HEK293 (cell line): Measurements from ENCODE around the gene GCH1.
"Not testable (repeated sequence)": the region's sequence is repeated elsewhere in the genome, so short reads cannot be mapped to it uniquely, and the experiment has no call there.

ENCODE experiments used
- CTCF ChIA-PET: fragments of 350-600 bp; formaldehyde crosslinking; extraction: SDS; loops from one replicate; lab custom pipeline; 2021; ENCODE audit warnings: antibody characterized with exemption; lab: Yijun Ruan, JAX
- POLR2A ChIA-PET: fragments of 300-600 bp; formaldehyde crosslinking; extraction: SDS; loops from one replicate; lab custom pipeline; 2020; ENCODE audit warnings: antibody characterized with exemption, inconsistent platforms; lab: Yijun Ruan, JAX
- H3K27ac ChIP-seq: fragments of 200-500 bp; sonication (Bioruptor generic); 2 replicates; pipeline ENCODE4 v1.5.1; 2014; ENCODE audit warnings: low read depth, low read length, control low read depth, inconsistent platforms; ENCODE audit errors: extremely low read depth
- H3K36me3 ChIP-seq, 2 experiments: fragments of 200-500 bp in 1 of 2; sonication (Bioruptor generic) in 1 of 2; 1 replicate in 1 of 2; 2 replicates in 1 of 2; pipeline ENCODE4 v1.5.1; 2014 to 2017; ENCODE audit warnings: inconsistent platforms in 2 of 2, low read length in 2 of 2; ENCODE audit not compliant: control insufficient read depth in 2 of 2, insufficient read depth in 1 of 2
- H3K4me1 ChIP-seq: fragments of 200-500 bp; sonication (Bioruptor generic); 2 replicates; pipeline ENCODE4 v1.5.1; 2014; ENCODE audit warnings: mild to moderate bottlenecking, low read length, inconsistent platforms; ENCODE audit not compliant: control insufficient read depth, insufficient read depth
- H3K4me3 ChIP-seq: 2 replicates; pipeline ENCODE4 v1.5.1; 2011; ENCODE audit warnings: low read depth, mild to moderate bottlenecking, control low read depth, low read length, moderate library complexity
- H3K9me3 ChIP-seq: fragments of 200-500 bp; sonication (Bioruptor generic); 2 replicates; pipeline ENCODE4 v1.5.1; 2014; ENCODE audit warnings: low read depth, low read length, inconsistent platforms; ENCODE audit not compliant: control insufficient read depth, insufficient read depth
- EGR2 ChIP-seq: fragments of 450-650 bp; formaldehyde crosslinking; IDR thresholded peaks from 2 replicates; pipeline ENCODE4 v1.5.1; 2016; ENCODE audit warnings: low read depth, missing biosample characterization, missing genetic modification characterization
- GLIS1 ChIP-seq: fragments of 450-650 bp; formaldehyde crosslinking; IDR thresholded peaks from 2 replicates; pipeline ENCODE4 v1.5.1; 2016; ENCODE audit warnings: missing biosample characterization, missing genetic modification characterization
- HOXC10 ChIP-seq: sonication (generic); formaldehyde crosslinking; IDR thresholded peaks from 2 replicates; pipeline ENCODE4 v1.8.1; 2023; ENCODE audit warnings: mild to moderate bottlenecking, missing genetic modification reagents
- KLF16 ChIP-seq: fragments of 450-650 bp; formaldehyde crosslinking; IDR thresholded peaks from 2 replicates; pipeline ENCODE4 v1.5.1; 2017; ENCODE audit warnings: missing biosample characterization, missing genetic modification characterization
- YY1 ChIP-seq: fragments of 450-650 bp; formaldehyde crosslinking; IDR thresholded peaks from 2 replicates; pipeline ENCODE4 v1.5.1; 2018; ENCODE audit warnings: missing biosample characterization, missing genetic modification characterization
- YY2 ChIP-seq: fragments of 450-650 bp; formaldehyde crosslinking; IDR thresholded peaks from 2 replicates; pipeline ENCODE4 v1.5.1; 2016; ENCODE audit warnings: missing biosample characterization, missing genetic modification characterization
- ZBTB8A ChIP-seq: fragments of 450-650 bp; formaldehyde crosslinking; IDR thresholded peaks from 2 replicates; pipeline ENCODE4 v1.5.1; 2016; ENCODE audit warnings: missing biosample characterization, missing genetic modification characterization
- ZIC2 ChIP-seq: fragments of 450-650 bp; formaldehyde crosslinking; IDR thresholded peaks from 2 replicates; pipeline ENCODE4 v1.5.1; 2016; ENCODE audit warnings: missing biosample characterization, missing genetic modification characterization
- ZNF10 ChIP-seq: fragments of 450-650 bp; formaldehyde crosslinking; IDR thresholded peaks from 2 replicates; pipeline ENCODE4 v1.5.1; 2017; ENCODE audit warnings: missing biosample characterization, missing genetic modification characterization
- ZNF114 ChIP-seq: fragments of 450-650 bp; formaldehyde crosslinking; IDR thresholded peaks from 2 replicates; pipeline ENCODE4 v1.5.0; 2017; ENCODE audit warnings: missing biosample characterization, missing genetic modification characterization
- ZNF146 ChIP-seq: fragments of 450-650 bp; formaldehyde crosslinking; IDR thresholded peaks from 2 replicates; pipeline ENCODE4 v1.5.1; 2016; ENCODE audit warnings: missing biosample characterization, missing genetic modification characterization
- ZNF23 ChIP-seq: fragments of 450-650 bp; formaldehyde crosslinking; IDR thresholded peaks from 2 replicates; pipeline ENCODE4 v1.5.1; 2016; ENCODE audit warnings: missing biosample characterization, missing genetic modification characterization, borderline replicate concordance
- ZNF529 ChIP-seq: fragments of 450-650 bp; formaldehyde crosslinking; IDR thresholded peaks from 2 replicates; pipeline ENCODE4 v1.5.1; 2017; ENCODE audit warnings: missing genetic modification characterization, missing biosample characterization; ENCODE audit not compliant: insufficient replicate concordance
- ZNF561 ChIP-seq: fragments of 450-650 bp; IDR thresholded peaks from 2 replicates; pipeline ENCODE4 v1.5.1; 2018; ENCODE audit warnings: missing biosample characterization, missing genetic modification characterization, borderline replicate concordance
- ZNF654 ChIP-seq: fragments of 450-650 bp; formaldehyde crosslinking; IDR thresholded peaks from 2 replicates; pipeline ENCODE4 v1.5.1; 2016; ENCODE audit warnings: low read depth, missing biosample characterization, missing genetic modification characterization
- ZNF677 ChIP-seq: fragments of 450-650 bp; IDR thresholded peaks from 2 replicates; pipeline ENCODE4 v1.5.0; 2018; ENCODE audit warnings: missing biosample characterization, mild to moderate bottlenecking, missing genetic modification characterization, moderate library complexity
- ZNF843 ChIP-seq: fragments of 450-650 bp; formaldehyde crosslinking; IDR thresholded peaks from 2 replicates; pipeline ENCODE4 v1.5.1; 2016; ENCODE audit warnings: missing biosample characterization, missing genetic modification characterization
- ZXDB ChIP-seq: fragments of 450-650 bp; formaldehyde crosslinking; IDR thresholded peaks from 2 replicates; pipeline ENCODE4 v1.5.1; 2016; ENCODE audit warnings: missing biosample characterization, missing genetic modification characterization
- TF ChIP-seq, protein P1 (sequence below): fragments of 450-650 bp; formaldehyde crosslinking; IDR thresholded peaks from 2 replicates; pipeline ENCODE4 v1.5.1; 2017; ENCODE audit warnings: missing biosample characterization, missing genetic modification characterization
- TF ChIP-seq, protein P2 (sequence below): fragments of 450-650 bp; formaldehyde crosslinking; IDR thresholded peaks from 2 replicates; pipeline ENCODE4 v1.5.1; 2016; ENCODE audit warnings: missing biosample characterization, missing genetic modification characterization
- TF ChIP-seq, protein P3 (sequence below): fragments of 450-650 bp; formaldehyde crosslinking; IDR thresholded peaks from 2 replicates; pipeline ENCODE4 v1.5.1; 2016; ENCODE audit warnings: missing biosample characterization, missing genetic modification characterization
- TF ChIP-seq, protein P4 (sequence below): fragments of 450-650 bp; formaldehyde crosslinking; IDR thresholded peaks from 2 replicates; pipeline ENCODE4 v1.5.1; 2016; ENCODE audit warnings: missing biosample characterization, missing genetic modification characterization

The GCH1 gene

DNA sequence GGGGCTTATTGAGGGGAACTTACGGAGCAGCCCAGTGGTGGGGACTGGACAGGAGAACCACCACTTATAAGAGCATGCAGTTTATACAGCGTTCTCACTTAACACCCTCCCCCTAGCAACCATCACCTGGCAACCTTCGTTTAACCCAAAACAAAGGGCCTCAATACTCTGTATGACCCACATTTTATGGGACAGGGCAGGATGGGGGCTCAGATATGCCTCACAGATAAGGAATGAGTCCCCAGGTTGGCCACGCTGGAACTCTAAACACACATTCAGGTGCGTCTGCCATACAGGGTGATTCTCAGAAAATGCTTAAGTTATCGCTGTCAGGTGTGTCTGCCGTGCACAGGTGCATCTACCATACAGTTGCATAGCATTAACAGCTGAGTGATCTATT, 99.2 kb downstream of the GCH1 start (continued):
- TF ChIP-seq, protein P1, sequence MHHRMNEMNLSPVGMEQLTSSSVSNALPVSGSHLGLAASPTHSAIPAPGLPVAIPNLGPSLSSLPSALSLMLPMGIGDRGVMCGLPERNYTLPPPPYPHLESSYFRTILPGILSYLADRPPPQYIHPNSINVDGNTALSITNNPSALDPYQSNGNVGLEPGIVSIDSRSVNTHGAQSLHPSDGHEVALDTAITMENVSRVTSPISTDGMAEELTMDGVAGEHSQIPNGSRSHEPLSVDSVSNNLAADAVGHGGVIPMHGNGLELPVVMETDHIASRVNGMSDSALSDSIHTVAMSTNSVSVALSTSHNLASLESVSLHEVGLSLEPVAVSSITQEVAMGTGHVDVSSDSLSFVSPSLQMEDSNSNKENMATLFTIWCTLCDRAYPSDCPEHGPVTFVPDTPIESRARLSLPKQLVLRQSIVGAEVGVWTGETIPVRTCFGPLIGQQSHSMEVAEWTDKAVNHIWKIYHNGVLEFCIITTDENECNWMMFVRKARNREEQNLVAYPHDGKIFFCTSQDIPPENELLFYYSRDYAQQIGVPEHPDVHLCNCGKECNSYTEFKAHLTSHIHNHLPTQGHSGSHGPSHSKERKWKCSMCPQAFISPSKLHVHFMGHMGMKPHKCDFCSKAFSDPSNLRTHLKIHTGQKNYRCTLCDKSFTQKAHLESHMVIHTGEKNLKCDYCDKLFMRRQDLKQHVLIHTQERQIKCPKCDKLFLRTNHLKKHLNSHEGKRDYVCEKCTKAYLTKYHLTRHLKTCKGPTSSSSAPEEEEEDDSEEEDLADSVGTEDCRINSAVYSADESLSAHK (tag by site-specific recombination): no peak
- TF ChIP-seq GLIS1: no peak
- TF ChIP-seq ZNF23 (tag by site-specific recombination): no peak
- TF ChIP-seq, protein P2, sequence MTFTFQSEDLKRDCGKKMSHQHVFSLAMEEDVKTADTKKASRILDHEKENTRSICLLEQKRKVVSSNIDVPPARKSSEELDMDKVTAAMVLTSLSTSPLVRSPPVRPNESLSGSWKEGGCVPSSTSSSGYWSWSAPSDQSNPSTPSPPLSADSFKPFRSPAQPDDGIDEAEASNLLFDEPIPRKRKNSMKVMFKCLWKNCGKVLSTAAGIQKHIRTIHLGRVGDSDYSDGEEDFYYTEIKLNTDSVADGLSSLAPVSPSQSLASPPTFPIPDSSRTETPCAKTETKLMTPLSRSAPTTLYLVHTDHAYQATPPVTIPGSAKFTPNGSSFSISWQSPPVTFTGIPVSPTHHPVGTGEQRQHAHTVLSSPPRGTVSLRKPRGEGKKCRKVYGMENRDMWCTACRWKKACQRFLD (tag by site-specific recombination): no peak
- no peak for TF ChIP-seq KLF16 (tag by site-specific recombination)
- TF ChIP-seq ZNF843 (tag by site-specific recombination): no peak
- TF ChIP-seq ZNF529 (tag by site-specific recombination): no peak

DNA sequence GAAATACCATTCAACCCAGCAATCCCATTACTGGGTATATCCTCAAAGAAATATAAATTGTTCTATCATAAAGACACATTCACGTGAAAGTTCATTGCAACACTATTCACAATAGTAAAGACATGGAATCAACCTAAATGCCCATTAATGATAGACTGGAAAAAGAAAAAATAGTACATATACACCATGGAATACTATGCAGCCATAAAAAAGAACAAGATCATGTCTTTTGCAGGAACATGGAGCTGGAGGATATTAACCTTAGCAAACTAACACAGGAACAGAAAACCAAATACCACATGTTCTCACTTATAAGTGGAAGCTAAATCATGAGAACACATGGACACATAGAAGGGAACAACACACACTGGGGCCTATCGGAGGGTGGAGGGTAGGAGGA, 101.1 kb downstream of the GCH1 start:
- H3K27ac ChIP-seq, H3K4me1 ChIP-seq, POLR2A ChIA-PET, CTCF ChIA-PET, H3K36me3 ChIP-seq, H3K9me3 ChIP-seq, H3K4me3 ChIP-seq: not testable (repeated sequence)
- peak; percentile 94 for TF ChIP-seq ZNF146 (tag by site-specific recombination)
- TF ChIP-seq, protein P3, sequence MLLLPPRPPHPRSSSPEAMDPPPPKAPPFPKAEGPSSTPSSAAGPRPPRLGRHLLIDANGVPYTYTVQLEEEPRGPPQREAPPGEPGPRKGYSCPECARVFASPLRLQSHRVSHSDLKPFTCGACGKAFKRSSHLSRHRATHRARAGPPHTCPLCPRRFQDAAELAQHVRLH: 0 out of 2 replicates have a peak, but pooled peaks have one; percentile 30

DNA sequence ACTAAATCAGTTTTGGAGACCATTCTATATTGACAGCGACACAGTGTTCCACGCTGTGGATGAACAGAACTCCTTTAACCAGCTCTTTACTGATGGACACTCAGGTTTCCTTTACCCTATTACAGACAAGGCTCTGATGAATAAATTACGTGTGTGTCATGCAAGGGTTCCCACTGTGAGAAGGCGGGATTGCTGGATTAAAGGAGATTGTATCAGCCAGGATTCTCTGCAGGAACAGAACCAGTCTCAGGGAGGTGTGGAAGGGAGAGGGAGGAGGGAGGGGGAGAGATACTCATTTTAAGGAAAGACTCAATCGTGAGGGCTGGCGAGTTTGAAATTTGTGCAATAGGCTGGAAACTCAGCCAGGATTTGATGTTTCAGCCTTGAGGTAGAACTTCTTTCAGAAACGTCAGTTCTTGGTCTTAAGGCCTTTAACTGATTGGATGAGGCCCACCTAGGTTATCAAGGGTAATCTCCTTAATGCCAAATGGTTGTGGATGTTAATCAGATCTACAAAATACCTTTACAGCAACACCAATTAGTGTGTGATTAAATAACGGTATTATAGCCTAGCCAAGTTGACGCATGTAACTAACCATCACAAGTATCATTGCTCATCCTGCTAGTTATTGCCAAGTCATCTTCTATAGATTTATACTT, 104.0 kb downstream of the GCH1 start:
- H3K27ac ChIP-seq: no peak overlapping the region
- H3K9me3 ChIP-seq: no peaks in the 10 kb centered on the region
- POLR2A ChIA-PET: no interaction called here
- H3K36me3 ChIP-seq: no peaks in the 10 kb centered on the region
- H3K4me1 ChIP-seq: no peaks in the 10 kb centered on the region
- CTCF ChIA-PET: no interaction called here
- H3K4me3 ChIP-seq: no peak overlapping the region
- TF ChIP-seq ZNF677 (tag by site-specific recombination) (no peak), YY1 (tag by site-specific recombination) (no peak), ZIC2 (tag by site-specific recombination) (peak; percentile 68), ZNF10 (tag by site-specific recombination) (peak; percentile 81)

DNA sequence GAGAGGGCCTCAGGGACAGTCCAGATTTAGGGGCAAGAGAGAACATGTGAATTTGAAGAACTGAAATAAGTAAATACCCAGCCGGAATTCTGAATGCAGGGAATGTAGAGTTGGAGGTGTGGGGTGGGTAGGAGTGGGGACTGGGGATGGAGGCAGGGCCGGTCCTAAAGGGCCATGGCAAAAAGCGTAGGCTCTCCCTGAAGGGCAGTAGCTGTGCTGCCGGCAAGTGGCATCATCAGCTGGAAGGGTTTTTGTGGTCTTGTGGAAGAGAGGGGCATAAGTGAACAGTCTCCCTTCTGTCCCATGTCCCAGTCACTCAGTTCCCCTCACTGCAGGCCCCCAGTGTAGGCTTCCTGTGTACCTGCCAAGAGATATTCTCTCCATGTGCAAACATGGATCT, 104.6 kb downstream of the GCH1 start:
- CTCF ChIA-PET: no interaction called here
- TF ChIP-seq ZXDB (no peak), EGR2 (tag by site-specific recombination) (no peak), ZBTB8A (tag by site-specific recombination) (no peak), HOXC10 (CRISPR knock-in tag) (no peak), ZIC2 (tag by site-specific recombination) (no peak), ZNF114 (tag by site-specific recombination) (no peak), ZNF654 (tag by site-specific recombination) (no peak), ZNF561 (tag by site-specific recombination) (no peak), YY2 (no peak)
- TF ChIP-seq, protein P4, sequence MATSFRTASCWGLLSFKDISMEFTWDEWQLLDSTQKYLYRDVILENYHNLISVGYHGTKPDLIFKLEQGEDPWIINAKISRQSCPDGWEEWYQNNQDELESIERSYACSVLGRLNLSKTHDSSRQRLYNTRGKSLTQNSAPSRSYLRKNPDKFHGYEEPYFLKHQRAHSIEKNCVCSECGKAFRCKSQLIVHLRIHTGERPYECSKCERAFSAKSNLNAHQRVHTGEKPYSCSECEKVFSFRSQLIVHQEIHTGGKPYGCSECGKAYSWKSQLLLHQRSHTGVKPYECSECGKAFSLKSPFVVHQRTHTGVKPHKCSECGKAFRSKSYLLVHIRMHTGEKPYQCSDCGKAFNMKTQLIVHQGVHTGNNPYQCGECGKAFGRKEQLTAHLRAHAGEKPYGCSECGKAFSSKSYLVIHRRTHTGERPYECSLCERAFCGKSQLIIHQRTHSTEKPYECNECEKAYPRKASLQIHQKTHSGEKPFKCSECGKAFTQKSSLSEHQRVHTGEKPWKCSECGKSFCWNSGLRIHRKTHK (tag by site-specific recombination): no peak
- POLR2A ChIA-PET: no interaction called here

More for the DNA sequence above, 104.6 kb downstream of the GCH1 start:
- no peaks in the 10 kb centered on the region for H3K9me3 ChIP-seq
- H3K36me3 ChIP-seq: no peaks in the 10 kb centered on the region
- H3K27ac ChIP-seq: no peak overlapping the region
- no peak overlapping the region for H3K4me3 ChIP-seq
- H3K4me1 ChIP-seq: no peaks in the 10 kb centered on the region
